Measurements from ENCODE around the gene TBC1D32.

GRCh38 chr6:121382467-121383121 lies 48.3 kb upstream of the TBC1D32 start:
- TF ChIP-seq, protein P1, sequence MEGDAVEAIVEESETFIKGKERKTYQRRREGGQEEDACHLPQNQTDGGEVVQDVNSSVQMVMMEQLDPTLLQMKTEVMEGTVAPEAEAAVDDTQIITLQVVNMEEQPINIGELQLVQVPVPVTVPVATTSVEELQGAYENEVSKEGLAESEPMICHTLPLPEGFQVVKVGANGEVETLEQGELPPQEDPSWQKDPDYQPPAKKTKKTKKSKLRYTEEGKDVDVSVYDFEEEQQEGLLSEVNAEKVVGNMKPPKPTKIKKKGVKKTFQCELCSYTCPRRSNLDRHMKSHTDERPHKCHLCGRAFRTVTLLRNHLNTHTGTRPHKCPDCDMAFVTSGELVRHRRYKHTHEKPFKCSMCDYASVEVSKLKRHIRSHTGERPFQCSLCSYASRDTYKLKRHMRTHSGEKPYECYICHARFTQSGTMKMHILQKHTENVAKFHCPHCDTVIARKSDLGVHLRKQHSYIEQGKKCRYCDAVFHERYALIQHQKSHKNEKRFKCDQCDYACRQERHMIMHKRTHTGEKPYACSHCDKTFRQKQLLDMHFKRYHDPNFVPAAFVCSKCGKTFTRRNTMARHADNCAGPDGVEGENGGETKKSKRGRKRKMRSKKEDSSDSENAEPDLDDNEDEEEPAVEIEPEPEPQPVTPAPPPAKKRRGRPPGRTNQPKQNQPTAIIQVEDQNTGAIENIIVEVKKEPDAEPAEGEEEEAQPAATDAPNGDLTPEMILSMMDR (IDR thresholded peaks at IDR 0.05): peak in 1 of 5 experiments; percentile 21
- TF ChIP-seq EP300 (IDR thresholded peaks at IDR 0.05; ENCODE audit: low read depth): no peak
